GM19463 (cell line): ENCODE data around the gene SOX18.

Experiments
- ATAC-seq: cut with Tn5 transposase; IDR thresholded peaks from one replicate; pipeline ENCODE4 v1.9.1; 2021; ENCODE audit warnings: mild to moderate bottlenecking, moderate library complexity; ENCODE audit not compliant: unreplicated experiment

The SOX18 gene

GRCh38 chr20:64080813-64081623, 31.6 kb upstream of the SOX18 start:
- ATAC-seq, result no peak

GRCh38 chr20:64080013-64080812, 30.8 kb upstream of the SOX18 start, which contains the start of gene OPRL1:
TSS of gene OPRL1 (plus strand) at chr20:64080082. CDS start at chr20:64092721, 12,639 bp downstream.
- peak; percentile 8 for ATAC-seq

- peak; percentile 47 for ATAC-seq
These were observed 30.0 kb upstream of the SOX18 start, which contains the start of gene RGS19 for GRCh38 chr20:64079273-64080012. TSS of gene RGS19 (minus strand) at chr20:64079518. CDS start at chr20:64076886, 2,632 bp downstream.

GRCh38 chr20:64078934-64079272, 29.5 kb upstream of the SOX18 start:
- no peak for ATAC-seq

- no peak for ATAC-seq
These were observed 28.6 kb upstream of the SOX18 start for GRCh38 chr20:64077876-64078551.

GRCh38 chr20:64077541-64077875, 28.1 kb upstream of the SOX18 start:
- ATAC-seq, result no peak

- no peak for ATAC-seq
These were observed 27.7 kb upstream of the SOX18 start for GRCh38 chr20:64077094-64077493.

- no peak for ATAC-seq
These were observed 26.9 kb upstream of the SOX18 start for GRCh38 chr20:64076061-64076997.

GRCh38 chr20:64075556-64075955, 26.1 kb upstream of the SOX18 start:
- ATAC-seq, result no peak

- no peak for ATAC-seq
These were observed 25.5 kb upstream of the SOX18 start for GRCh38 chr20:64074963-64075362.

- no peak for ATAC-seq
These were observed 24.8 kb upstream of the SOX18 start for GRCh38 chr20:64074184-64074789.

- no peak for ATAC-seq
These were observed 24.2 kb upstream of the SOX18 start for GRCh38 chr20:64073476-64074183.

- no peak for ATAC-seq
These were observed 23.1 kb upstream of the SOX18 start for GRCh38 chr20:64072498-64073063.

- no peak for ATAC-seq
These were observed 22.2 kb upstream of the SOX18 start for GRCh38 chr20:64071341-64072332.

GRCh38 chr20:64070244-64070993, 21.0 kb upstream of the SOX18 start:
- ATAC-seq, result no peak

GRCh38 chr20:64069614-64070243, 20.3 kb upstream of the SOX18 start:
- no peak for ATAC-seq
